ENCODE results near the gene DSCAML1.

- TF ChIP-seq EZH2phosphoT487 (IDR thresholded peaks at IDR 0.05; ENCODE audit: insufficient read depth, low read depth) (no peak), EZH2 (IDR thresholded peaks at IDR 0.05; ENCODE audit: insufficient read depth, poor library complexity, severe bottlenecking) (no peak)
Observed at GRCh38 chr11:117585631-117586030, 211.4 kb downstream of the DSCAML1 start.
